GM21576 (cell line): ENCODE results near the gene NNT.
A peak's percentile ranks its signal among the peaks of the same experiment; 100 is the strongest.
"Not testable (repeated sequence)": the region's sequence is repeated elsewhere in the genome, so short reads cannot be mapped to it uniquely, and the experiment has no call there.

ENCODE experiments used
- ATAC-seq: cut with Tn5 transposase; IDR thresholded peaks from one replicate; pipeline ENCODE4 v1.9.1; 2021; ENCODE audit warnings: mild to moderate bottlenecking, moderate library complexity; ENCODE audit not compliant: unreplicated experiment

The NNT gene

GRCh38 chr5:43602461-43603343 is at the start of gene NNT:
Gene NNT, plus strand, starts transcription at chr5:43603180. Its CDS starts 6,016 bp downstream, at chr5:43609196.
- peak; percentile 72 for ATAC-seq

GRCh38 chr5:43553381-43553780 is 49.6 kb upstream of the NNT start:
- no peak for ATAC-seq

- ATAC-seq: no peak
These were observed 48.5 kb upstream of the NNT start for GRCh38 chr5:43554497-43554896.

GRCh38 chr5:43555895-43556606 is 46.9 kb upstream of the NNT start:
- ATAC-seq: peak; percentile 27

- peak; percentile 89 for ATAC-seq
These were observed 46.4 kb upstream of the NNT start for GRCh38 chr5:43556607-43556856.

- ATAC-seq: peak; percentile 73
These were observed 46.0 kb upstream of the NNT start, which contains the start of gene PAIP1 for GRCh38 chr5:43556857-43557542. Gene PAIP1, minus strand, starts transcription at chr5:43557077. Its CDS starts 231 bp downstream, at chr5:43556846.

GRCh38 chr5:43560128-43560527 is 42.9 kb upstream of the NNT start:
- ATAC-seq: no peak

GRCh38 chr5:43561356-43561755 is 41.6 kb upstream of the NNT start:
- ATAC-seq: no peak

- no peak for ATAC-seq
These were observed 39.7 kb upstream of the NNT start for GRCh38 chr5:43563321-43563720.

- no peak for ATAC-seq
These were observed 38.6 kb upstream of the NNT start for GRCh38 chr5:43564289-43564850.

GRCh38 chr5:43565043-43565442 is 37.9 kb upstream of the NNT start:
- ATAC-seq: no peak

- ATAC-seq: peak; percentile 43
These were observed 35.0 kb upstream of the NNT start for GRCh38 chr5:43567967-43568366.

GRCh38 chr5:43569236-43569746 is 33.7 kb upstream of the NNT start:
- ATAC-seq: no peak

- no peak for ATAC-seq
These were observed 32.4 kb upstream of the NNT start for GRCh38 chr5:43570450-43571158.

GRCh38 chr5:43571237-43571636 is 31.7 kb upstream of the NNT start:
- no peak for ATAC-seq

- ATAC-seq: no peak
These were observed 30.6 kb upstream of the NNT start for GRCh38 chr5:43572357-43572756.

- no peak for ATAC-seq
These were observed 29.9 kb upstream of the NNT start for GRCh38 chr5:43573058-43573457.

- ATAC-seq: not testable (repeated sequence)
These were observed 22.4 kb upstream of the NNT start for GRCh38 chr5:43580402-43581210.

GRCh38 chr5:43581398-43581797 is 21.6 kb upstream of the NNT start:
- ATAC-seq: no peak
